GM12872 (cell line): Measurements from ENCODE around the gene DPYD.

Experiments used
- CTCF ChIP-seq: IDR thresholded peaks from 3 replicates; pipeline ENCODE4 v1.5.1; 2011; ENCODE audit warnings: low read depth, mild to moderate bottlenecking, low read length, moderate library complexity; ENCODE audit not compliant: insufficient read depth

DPYD gene

GRCh38 chr1:97307568-97307967 lies 613.3 kb downstream of the DPYD start:
- TF ChIP-seq CTCF, result no peak

- no peak for TF ChIP-seq CTCF
Measured at GRCh38 chr1:97307151-97307550, 613.7 kb downstream of the DPYD start.

- TF ChIP-seq CTCF, result no peak
Measured at GRCh38 chr1:97306504-97306903, 614.3 kb downstream of the DPYD start.

- TF ChIP-seq CTCF, result no peak
Measured at GRCh38 chr1:97304366-97304765, 616.5 kb downstream of the DPYD start.

GRCh38 chr1:97298966-97299365 lies 621.9 kb downstream of the DPYD start:
- TF ChIP-seq CTCF, result no peak

DNA sequence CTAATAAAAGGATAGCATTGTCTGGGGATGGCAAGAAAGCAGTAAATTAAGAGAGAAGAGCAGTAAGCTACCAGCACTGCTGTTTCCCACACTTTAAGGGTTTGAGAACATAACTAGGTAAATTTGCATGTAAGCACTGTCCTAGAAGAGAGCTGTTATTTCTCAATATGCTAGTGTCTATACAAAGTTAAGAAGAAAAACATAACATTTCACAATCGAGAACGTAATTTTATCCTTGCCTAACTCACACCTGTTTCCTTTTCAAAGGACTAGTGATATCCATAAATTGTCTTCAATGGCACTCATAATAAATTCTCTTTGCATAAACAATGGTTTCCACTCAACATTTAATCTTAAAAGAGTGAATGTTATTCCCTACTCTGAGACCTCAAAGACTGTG lies 623.2 kb downstream of the DPYD start:
- no peak for TF ChIP-seq CTCF

GRCh38 chr1:97281962-97282361 lies 638.9 kb downstream of the DPYD start:
- TF ChIP-seq CTCF, result no peak
